ENCODE data around the gene PDE7B. TPM values are rescaled to one million over a fixed set of nuclear protein-coding genes. Genes with fewer than 3 reads are reported as not detected.

The PDE7B gene
- total and polyA plus RNA-seq, 2 of the 4 experiments (the other 2 are of a cell fraction) = 7.8 to 12.4 TPM

- Histone ChIP-seq H3K79me1 (ENCODE audit: low read depth in 1 of 2, low read length in 2 of 2) (peaks cover 5 to 9% of the 10 kb centered on the region in 2 experiments; a peak in 2 of 4 replicates), H3K56ac (ENCODE audit: extremely low read depth, insufficient read depth, low read length) (no peak overlapping the region), H3K4ac (ENCODE audit: low read depth, low read length) (no peak overlapping the region), H3K27me3 (ENCODE audit: control insufficient read depth, insufficient read depth, low read length) (no peaks in the 10 kb centered on the region), H3K9me1 (ENCODE audit: insufficient read depth, low read length) (peaks cover 10% of the 10 kb centered on the region), H3K9me3 (ENCODE audit: control insufficient read depth, insufficient read depth, low read length) (no peaks in the 10 kb centered on the region), H4K5ac (ENCODE audit: low read depth, low read length) (no peak overlapping the region), H2AFZ (replicated peaks; ENCODE audit: low read length, poor library complexity) (no peak overlapping the region), H2AK5ac (ENCODE audit: low read depth, low read length) (no peak overlapping the region), H3K27ac (ENCODE audit: insufficient read depth, low read length) (no peak overlapping the region), H3K9ac (ENCODE audit: low read depth, low read length) (no peak overlapping the region), H4K8ac (ENCODE audit: low read depth in 2 of 2, low read length in 2 of 2) (no peak overlapping the region), H3K4me1 (ENCODE audit: control insufficient read depth, insufficient read depth, low read length) (peaks cover 2% of the 10 kb centered on the region), H3K4me2 (ENCODE audit: low read depth, low read length) (no peak overlapping the region), H2BK20ac (ENCODE audit: low read depth, low read length) (no peak overlapping the region), H4K91ac (ENCODE audit: insufficient read depth, low read depth, low read length) (no peak overlapping the region), H3K4me3 (ENCODE audit: insufficient read depth, low read depth, low read length) (no peak overlapping the region), H3K18ac (ENCODE audit: low read depth, low read length) (no peak overlapping the region), H2BK5ac (ENCODE audit: low read depth, low read length, poor library complexity, severe bottlenecking) (no peak overlapping the region), H3K14ac (replicated peaks; ENCODE audit: low read depth, low read length) (no peak overlapping the region), H3K23ac (ENCODE audit: low read depth, low read length) (no peak overlapping the region), H2BK120ac (ENCODE audit: low read depth, low read length) (no peak overlapping the region), H4K20me1 (ENCODE audit: insufficient read depth, low read length) (no peaks in the 10 kb centered on the region), H2BK15ac (ENCODE audit: low read depth, low read length) (no peak overlapping the region), H2AK9ac (replicated peaks; ENCODE audit: low read depth, low read length, poor library complexity) (no peak overlapping the region), H3K36me3 (ENCODE audit: control insufficient read depth, insufficient read depth, low read length) (peaks cover 41% of the 10 kb centered on the region)
- no CpG with 5 or more reads among the region's 2 CpGs for WGBS, 2 experiments (ENCODE audit: extremely low coverage in 2 of 2, insufficient read length in 1 of 2)
- ATAC-seq (ENCODE audit: low read depth) (no peak), DNase-seq (no peak)
- intact Hi-C loops (cut with micrococcal nuclease) = no loop called here
- ChIA-PET POLR2A (ENCODE audit: unreplicated experiment) (no interaction called here), CTCF (no interaction called here)
- in situ Hi-C loops (cut with MboI; ENCODE audit: low sequenced_read_pairs) = no loop called here
- dilution Hi-C loops (cut with HindIII; ENCODE audit: low sequenced_read_pairs, unreplicated experiment) = no loop called here
- BruUV-seq (replicated peaks) = no TSS peak
- no peak for TF ChIP-seq CTCF (conservative IDR thresholded peaks at IDR 0.05; ENCODE audit: low read depth, low read length)
- no peak for TF ChIP-seq CEBPB (IDR thresholded peaks at IDR 0.05; ENCODE audit: low read depth, low read length)
- TF ChIP-seq MAFK (IDR thresholded peaks at IDR 0.05; ENCODE audit: low read depth, low read length) = no peak
- no peak for TF ChIP-seq RAD21 (IDR thresholded peaks at IDR 0.05; ENCODE audit: low read length)
- TF ChIP-seq NFE2L2 (IDR thresholded peaks at IDR 0.05; ENCODE audit: low read depth, low read length) = no peak
- no peak for TF ChIP-seq ELK1 (IDR thresholded peaks at IDR 0.05; ENCODE audit: borderline replicate concordance, low read depth, low read length)
- no peak for TF ChIP-seq USF2 (IDR thresholded peaks at IDR 0.05; ENCODE audit: low read depth, low read length)
- no peak for TF ChIP-seq MXI1 (IDR thresholded peaks at IDR 0.05; ENCODE audit: borderline replicate concordance, low read depth, low read length)
- TF ChIP-seq CHD1 (IDR thresholded peaks at IDR 0.05; ENCODE audit: low read depth, low read length) = no peak
- TF ChIP-seq SMC3 (IDR thresholded peaks at IDR 0.05; ENCODE audit: low read depth, low read length) = no peak
- TF ChIP-seq RFX5 (IDR thresholded peaks at IDR 0.05; ENCODE audit: low read depth, low read length) = no peak
- no peak for TF ChIP-seq MAZ (IDR thresholded peaks at IDR 0.05; ENCODE audit: borderline replicate concordance, low read depth, low read length)
- TF ChIP-seq POLR2A (IDR thresholded peaks at IDR 0.05; ENCODE audit: low read depth, low read length) = no peak
- no peak for TF ChIP-seq BHLHE40 (IDR thresholded peaks at IDR 0.05; ENCODE audit: low read depth, low read length)
- no peak for TF ChIP-seq RCOR1 (IDR thresholded peaks at IDR 0.05; ENCODE audit: insufficient replicate concordance, low read length)
- TF ChIP-seq FOS (IDR thresholded peaks at IDR 0.05; ENCODE audit: low read depth, low read length) = no peak
Measured at GRCh38 chr6:136178749-136179148, 327.2 kb downstream of the PDE7B start.
